ENCODE data around the gene UBE2F. TPM values are rescaled to one million over a fixed set of nuclear protein-coding genes. Genes with fewer than 3 reads are reported as not detected.
A peak's percentile ranks its signal among the peaks of the same experiment; 100 is the strongest.

Gene UBE2F
- total and polyA plus RNA-seq, 9 of the 15 experiments (the other 6 are each of a cell fraction or from before 2014, with no cell fraction given), result 18.1 to 88.1 (median 53.0) TPM

- TF ChIP-seq ZNF134 (CRISPR knock-in tag; conservative IDR thresholded peaks at IDR 0.05) (peak; percentile 70; the same call in 1 of the 2 replicates), RERE (CRISPR knock-in tag; IDR thresholded peaks at IDR 0.05; ENCODE audit: borderline replicate concordance) (no peak), JUND (IDR thresholded peaks at IDR 0.05; ENCODE audit: borderline replicate concordance, low read depth, low read length) (peak; percentile 91), JUND (tag; IDR thresholded peaks at IDR 0.05; ENCODE audit: borderline replicate concordance, low read depth, low read length) (peak; percentile 83; the same call in 2 of the 3 replicates), NR4A1 (CRISPR knock-in tag; IDR thresholded peaks at IDR 0.05) (peak; percentile 77; the same call in 1 of the 2 replicates), NR4A1 (tag; IDR thresholded peaks at IDR 0.05) (peak; percentile 99), PATZ1 (CRISPR knock-in tag; IDR thresholded peaks at IDR 0.05; ENCODE audit: borderline replicate concordance) (0 out of 2 replicates have a peak, but pooled peaks have one; percentile 32), MYNN (IDR thresholded peaks at IDR 0.05) (peak; percentile 91), MYNN (CRISPR knock-in tag; IDR thresholded peaks at IDR 0.05) (no peak), ZNF395 (CRISPR knock-in tag; IDR thresholded peaks at IDR 0.05) (peak; percentile 97), XRCC3 (IDR thresholded peaks at IDR 0.05) (no peak), HDAC1 (IDR thresholded peaks at IDR 0.05) (peak in 1 of 2 experiments; percentile 94; a peak in 2 of 4 replicates), TCFL5 (CRISPR knock-in tag; conservative IDR thresholded peaks at IDR 0.05) (peak; percentile 77), PHTF2 (CRISPR knock-in tag; IDR thresholded peaks at IDR 0.05) (no peak), SP2 (IDR thresholded peaks at IDR 0.05; ENCODE audit: extremely low read depth, low read depth, low read length, poor library complexity, severe bottlenecking) (no peak)
Measured at GRCh38 chr2:237964578-237965404, 2.0 kb upstream of the UBE2F start (continued).

Measured in K562 (cell line).